HG02571 (cell line): ENCODE results near the gene CDH4.
"Not testable (repeated sequence)": the region's sequence is repeated elsewhere in the genome, so short reads cannot be mapped to it uniquely, and the experiment has no call there.

Source experiments
- ATAC-seq: cut with Tn5 transposase; IDR thresholded peaks from one replicate; pipeline ENCODE4 v1.9.1; 2021; ENCODE audit warnings: mild to moderate bottlenecking, moderate library complexity; ENCODE audit not compliant: unreplicated experiment

CDH4 gene

GRCh38 chr20:61972636-61973508, 720.8 kb downstream of the CDH4 start:
- ATAC-seq = no peak

GRCh38 chr20:61973515-61974356, 721.7 kb downstream of the CDH4 start:
- no peak for ATAC-seq

DNA sequence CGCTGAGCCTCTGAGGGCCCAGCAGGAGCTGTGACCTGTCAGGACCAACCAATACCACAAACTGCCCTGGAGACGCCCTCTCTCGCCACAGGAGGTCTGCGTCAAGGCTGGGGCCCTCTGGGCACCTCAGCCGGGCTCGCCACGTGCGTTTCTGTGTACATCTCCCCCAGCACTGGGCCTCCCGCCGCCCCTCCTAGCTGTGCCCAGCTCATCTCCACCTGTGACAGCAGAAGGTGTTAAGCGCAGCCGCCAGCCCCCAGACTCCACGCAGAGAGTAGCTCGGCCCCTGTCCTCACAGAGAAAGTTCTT, 722.2 kb downstream of the CDH4 start:
- no peak for ATAC-seq

- no peak for ATAC-seq
Observed at GRCh38 chr20:61975407-61976129, 723.5 kb downstream of the CDH4 start.

DNA sequence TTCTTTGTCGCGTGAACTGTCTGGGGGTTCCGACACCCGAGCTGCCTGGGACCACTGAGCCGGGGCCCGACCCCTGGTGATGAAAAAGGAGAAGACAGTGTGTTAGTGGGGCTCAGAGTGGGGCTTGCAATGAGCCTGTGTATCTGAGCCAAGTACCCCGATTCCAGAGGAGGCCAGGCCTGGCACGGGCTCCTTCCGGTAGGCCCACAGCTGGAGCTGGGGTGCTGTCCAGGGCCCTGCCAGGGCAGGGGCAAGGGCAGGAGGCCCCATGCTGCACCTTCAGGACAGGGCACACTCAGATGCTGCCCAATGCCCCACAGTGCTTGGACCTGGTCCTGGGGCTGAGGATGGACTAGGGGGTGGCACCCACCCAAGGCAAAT, 724.2 kb downstream of the CDH4 start:
- ATAC-seq = no peak

DNA sequence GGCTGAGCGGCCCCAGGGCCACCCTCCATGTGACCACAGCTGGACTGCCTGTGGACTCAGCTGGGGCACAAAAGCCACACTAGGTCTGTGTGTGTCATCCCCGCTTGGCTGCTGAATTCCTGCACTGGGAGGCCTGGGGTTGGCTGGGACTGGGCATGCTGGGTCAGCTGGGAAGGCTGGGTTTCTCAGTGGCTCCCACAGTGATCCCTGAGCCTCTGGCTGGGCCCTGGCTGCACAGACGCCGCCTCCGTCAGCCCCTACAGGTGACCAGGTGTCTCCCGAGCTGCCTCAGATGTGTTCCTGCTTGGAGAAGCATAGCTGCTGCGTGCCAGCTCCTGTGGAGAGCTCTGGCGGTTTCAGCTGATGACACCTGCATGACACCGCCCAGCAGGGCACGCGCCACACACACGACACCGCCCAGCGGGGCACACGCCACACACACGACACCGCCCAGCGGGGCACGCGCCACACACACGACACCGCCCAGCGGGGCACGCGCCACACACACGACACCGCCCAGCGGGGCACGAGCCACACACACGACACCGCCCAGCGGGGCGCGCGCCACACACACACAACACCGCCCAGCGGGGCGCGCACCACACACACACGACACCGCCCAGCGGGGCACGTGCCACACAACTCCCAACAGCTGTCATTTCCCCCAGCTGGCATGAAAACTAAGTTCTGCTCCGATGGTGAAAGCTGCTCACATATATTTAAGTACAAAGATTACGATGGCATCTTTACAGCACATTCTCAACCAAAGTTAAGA, 724.8 kb downstream of the CDH4 start:
- no peak for ATAC-seq

GRCh38 chr20:61977419-61977786, 725.3 kb downstream of the CDH4 start:
- ATAC-seq = no peak

GRCh38 chr20:61978491-61978890, 726.4 kb downstream of the CDH4 start:
- no peak for ATAC-seq

GRCh38 chr20:61979090-61979489, 727.0 kb downstream of the CDH4 start:
- no peak for ATAC-seq

DNA sequence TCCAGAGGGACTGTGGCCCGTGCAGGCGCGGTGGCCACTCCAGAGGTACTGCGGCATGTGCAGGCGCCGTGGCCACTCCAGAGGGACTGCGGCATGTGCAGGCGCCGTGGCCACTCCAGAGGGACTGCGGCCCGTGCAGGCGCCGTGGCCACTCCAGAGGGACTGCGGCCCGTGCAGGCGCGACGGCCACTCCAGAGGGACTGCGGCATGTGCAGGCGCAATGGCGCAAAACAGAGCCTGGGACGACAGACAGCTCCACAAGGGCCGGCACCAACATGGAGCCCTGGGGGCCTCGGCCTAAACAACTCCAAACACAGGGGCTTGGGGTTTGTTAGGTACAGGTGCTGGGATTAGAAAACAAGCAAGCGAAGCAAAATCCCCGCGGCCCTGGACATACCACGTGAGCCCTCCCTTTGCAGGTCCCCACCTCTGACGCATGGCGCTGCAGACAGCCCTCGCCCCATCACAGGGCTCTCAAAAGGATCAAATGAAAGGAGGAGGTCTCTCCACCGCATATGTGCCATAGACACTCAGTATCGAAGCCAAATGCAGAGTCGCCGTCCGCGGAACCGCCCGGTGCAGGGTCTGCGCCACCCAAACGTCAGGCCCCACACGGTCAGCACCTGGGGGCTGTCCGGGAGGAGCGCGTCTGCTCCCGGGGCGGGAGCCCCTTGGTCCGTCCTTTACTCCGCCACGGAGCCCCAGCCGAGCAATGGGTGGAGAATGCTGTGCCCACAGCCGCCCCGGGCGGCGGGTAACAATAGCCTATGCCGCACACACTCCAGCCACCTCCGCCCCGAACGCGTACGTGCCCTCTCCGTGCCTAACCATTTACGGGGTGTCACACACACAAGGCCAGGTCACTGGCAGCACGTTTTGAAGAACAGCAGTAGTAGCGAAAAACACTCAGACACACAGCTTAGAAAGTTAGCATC, 727.9 kb downstream of the CDH4 start:
- no peak for ATAC-seq

DNA sequence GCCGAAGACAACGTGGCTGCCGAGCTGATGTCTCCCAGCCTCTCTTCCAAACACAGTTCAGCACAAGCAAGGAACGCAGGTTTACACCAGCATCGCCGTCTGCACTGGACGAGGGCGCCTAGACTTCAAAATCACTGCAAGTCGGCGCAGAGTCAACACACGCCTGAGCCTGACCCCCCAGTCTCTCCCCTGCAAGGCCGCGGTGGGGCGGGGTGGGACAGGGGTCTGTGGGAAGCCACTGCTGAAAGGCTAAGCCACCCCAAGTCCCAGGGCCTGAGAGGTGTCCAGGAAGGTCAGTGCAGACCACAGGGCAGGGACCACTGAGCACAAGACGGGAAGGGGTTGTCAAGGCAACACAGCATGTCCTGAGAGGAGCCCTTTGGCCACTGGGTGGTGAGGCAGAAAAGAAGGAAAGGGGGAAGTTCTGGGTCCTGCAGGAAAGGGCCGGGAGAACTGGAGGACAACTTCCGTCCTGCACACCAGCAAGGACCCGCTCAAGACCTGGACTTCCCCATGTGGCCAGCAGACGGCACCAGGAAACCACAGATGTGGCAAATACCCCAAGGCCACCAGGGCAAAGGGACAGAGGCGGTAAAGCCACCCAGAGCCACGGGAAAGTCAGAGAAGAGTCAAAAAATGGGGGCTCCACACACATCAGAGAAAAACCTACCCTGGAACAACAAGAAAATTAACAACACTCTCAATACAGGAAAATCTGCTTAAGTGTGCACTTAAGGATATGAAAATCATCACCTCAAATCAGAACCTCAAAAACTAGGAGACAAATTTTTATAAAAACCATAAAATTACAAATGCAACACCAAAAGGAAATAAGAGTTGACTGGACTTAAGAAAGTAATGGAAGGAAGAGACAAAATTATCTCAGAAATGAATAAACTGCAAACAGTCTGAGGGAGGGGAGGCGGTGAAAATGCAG, 728.9 kb downstream of the CDH4 start:
- no peak for ATAC-seq

GRCh38 chr20:61981691-61982090, 729.6 kb downstream of the CDH4 start:
- not testable (repeated sequence) for ATAC-seq

DNA sequence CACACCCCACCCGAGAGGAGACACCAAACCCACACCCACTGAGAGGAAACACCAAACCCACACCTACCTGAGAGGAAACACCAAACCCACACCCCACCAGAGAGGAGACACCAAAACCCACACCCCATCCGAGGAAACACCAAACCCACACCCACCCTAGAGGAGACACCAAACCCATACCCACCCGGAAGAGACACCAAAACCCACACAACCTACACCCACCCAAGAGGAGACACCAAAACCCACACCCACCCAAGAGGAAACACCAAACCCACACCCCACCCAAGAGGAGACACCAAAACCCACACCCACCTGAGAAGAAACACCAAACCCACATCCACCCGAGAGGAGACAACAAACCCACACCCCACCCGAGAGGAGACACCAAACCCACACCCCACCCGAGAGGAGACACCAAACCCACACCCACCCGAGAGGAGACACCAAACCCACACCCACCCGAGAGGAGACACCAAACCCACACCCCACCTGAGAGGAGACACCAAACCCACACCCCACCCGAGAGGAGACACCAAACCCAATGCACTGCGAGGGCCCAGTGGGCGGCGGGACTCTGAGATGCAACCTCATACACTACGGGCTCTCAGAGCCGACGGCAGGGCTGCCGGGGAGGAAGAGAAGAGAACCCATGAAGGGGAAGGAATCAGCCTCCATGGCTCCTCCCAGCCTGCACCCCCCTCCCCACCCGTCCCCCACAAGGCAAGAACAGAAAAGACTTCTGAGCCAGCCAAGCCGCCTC, 730.3 kb downstream of the CDH4 start:
- no peak for ATAC-seq

- no peak for ATAC-seq
Observed at GRCh38 chr20:61982951-61983315, 730.9 kb downstream of the CDH4 start.

DNA sequence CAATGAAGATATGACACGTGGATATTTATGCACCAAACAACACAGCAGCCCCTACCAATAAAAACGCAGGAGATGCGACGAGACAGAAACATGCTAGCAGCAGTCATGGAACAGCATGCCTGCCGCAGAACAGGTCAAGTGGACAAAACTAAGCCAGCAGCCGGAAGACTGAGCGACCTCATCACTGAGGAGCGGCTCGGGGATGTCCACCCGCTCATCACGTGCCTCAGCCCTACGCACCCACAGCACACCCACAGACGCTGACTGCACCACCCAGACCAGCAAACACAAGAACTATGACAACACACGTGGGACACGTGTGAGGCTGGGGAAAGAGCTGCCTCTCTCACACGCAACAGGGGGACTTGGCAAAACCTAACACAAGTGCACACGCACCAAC, 731.9 kb downstream of the CDH4 start:
- no peak for ATAC-seq

DNA sequence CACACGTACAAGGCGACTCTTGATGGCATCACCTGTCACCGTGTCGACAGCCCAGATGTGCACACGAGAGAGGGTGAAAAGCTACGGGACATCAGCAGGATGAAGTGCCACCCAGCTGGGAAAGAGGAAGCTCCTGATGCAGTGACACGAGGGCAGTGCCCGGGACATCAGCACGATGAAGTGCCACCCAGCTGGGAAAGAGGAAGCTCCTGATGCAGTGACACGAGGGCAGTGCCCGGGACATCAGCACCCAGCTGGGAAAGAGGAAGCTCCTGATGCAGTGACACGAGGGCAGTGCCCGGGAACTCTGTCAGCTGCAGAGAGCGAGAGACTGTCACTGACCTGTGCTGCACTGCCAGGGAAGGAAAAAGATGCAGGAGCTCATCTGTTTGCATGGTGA, 732.4 kb downstream of the CDH4 start:
- not testable (repeated sequence) for ATAC-seq

DNA sequence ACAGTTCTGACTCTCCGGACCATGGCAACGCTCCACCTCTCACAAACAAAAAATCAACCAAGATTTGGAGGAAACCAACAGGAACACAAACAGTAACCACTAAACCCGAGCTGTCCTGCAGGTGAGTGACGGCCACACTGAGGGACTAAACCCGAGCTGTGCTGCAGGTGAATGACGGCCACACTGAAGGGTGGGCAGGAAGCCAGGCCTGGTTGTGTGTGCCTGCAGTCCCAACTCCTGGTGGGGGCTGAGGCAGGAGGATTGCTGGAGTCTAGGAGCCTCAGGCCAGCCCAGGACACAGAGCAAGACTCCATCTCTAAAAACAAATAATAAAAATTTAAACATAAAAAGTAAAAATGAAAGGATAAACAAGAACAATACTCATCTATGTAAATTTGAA, 733.0 kb downstream of the CDH4 start:
- ATAC-seq = no peak

- no peak for ATAC-seq
Observed at GRCh38 chr20:61986762-61987321, 734.8 kb downstream of the CDH4 start.
